Measurements from ENCODE around the gene SLC25A3. TPM values are rescaled to one million over a fixed set of nuclear protein-coding genes. Genes with fewer than 3 reads are reported as not detected.
A peak's percentile ranks its signal among the peaks of the same experiment; 100 is the strongest.
"Not testable (repeated sequence)": the region's sequence is repeated elsewhere in the genome, so short reads cannot be mapped to it uniquely, and the experiment has no call there.

SLC25A3 gene
- total and polyA plus RNA-seq, 5 donors = 961 to 1,403 (median 1,087) TPM

- 95% methylated on average over 4 of the region's 4 CpGs for WGBS
- no peak for DNase-seq
These were observed 18.5 kb upstream of the SLC25A3 start for GRCh38 chr12:98575013-98575412.

DNA sequence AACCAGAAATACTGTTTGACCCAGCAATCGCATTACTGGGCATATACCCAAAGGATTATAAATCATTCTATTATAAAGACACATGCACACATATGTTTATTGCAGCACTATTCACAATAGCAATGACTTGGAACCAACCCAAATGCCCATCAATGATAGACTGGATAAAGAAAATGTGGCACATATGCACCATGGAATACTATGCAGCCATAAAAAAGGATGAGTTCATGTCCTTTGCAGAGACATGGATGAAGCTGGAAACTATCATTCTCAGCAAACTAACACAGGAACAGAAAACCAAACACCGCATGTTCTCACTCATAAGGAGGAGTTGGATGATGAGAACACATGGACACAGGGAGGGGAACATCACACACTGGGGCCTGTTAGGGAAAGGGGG lies 16.7 kb upstream of the SLC25A3 start:
- ATAC-seq; intact Hi-C loops (cut with DNase I); H3K4me1 ChIP-seq (ENCODE audit: control insufficient read depth, insufficient read depth, low read length); DNase-seq; H3K27me3 ChIP-seq (ENCODE audit: control insufficient read depth, insufficient read depth); H3K4me3 ChIP-seq (ENCODE audit: low read length); H3K9me3 ChIP-seq (ENCODE audit: control insufficient read depth, low read length); H3K27ac ChIP-seq (ENCODE audit: low read length): not testable (repeated sequence)
- whole genome bisulfite sequencing = 97% methylated on average over 2 of the region's 2 CpGs

More at GRCh38 chr12:98575013-98575412, 18.5 kb upstream of the SLC25A3 start:
- Histone ChIP-seq H3K4me1 (ENCODE audit: control insufficient read depth, insufficient read depth, low read length) (no peaks in the 10 kb centered on the region), H3K27me3 (ENCODE audit: control insufficient read depth, insufficient read depth) (no peaks in the 10 kb centered on the region), H3K9me3 (ENCODE audit: control insufficient read depth, low read length) (no peaks in the 10 kb centered on the region), H3K4me3 (ENCODE audit: low read length) (no peak overlapping the region), H3K27ac (ENCODE audit: low read length) (no peak overlapping the region)
- intact Hi-C loops (cut with DNase I) = no loop called here
- no peak for ATAC-seq

- WGBS = 83% methylated on average over 1 of the region's 1 CpG
- intact Hi-C loops (cut with DNase I) = no loop called here
- Histone ChIP-seq H3K4me3 (ENCODE audit: low read length) (no peak overlapping the region), H3K27ac (ENCODE audit: low read length) (no peak overlapping the region), H3K4me1 (ENCODE audit: control insufficient read depth, insufficient read depth, low read length) (no peaks in the 10 kb centered on the region), H3K27me3 (ENCODE audit: control insufficient read depth, insufficient read depth) (no peaks in the 10 kb centered on the region), H3K9me3 (ENCODE audit: control insufficient read depth, low read length) (no peaks in the 10 kb centered on the region)
- ATAC-seq = no peak
- DNase-seq = no peak
These were observed 15.1 kb upstream of the SLC25A3 start for GRCh38 chr12:98578392-98578791.

DNA sequence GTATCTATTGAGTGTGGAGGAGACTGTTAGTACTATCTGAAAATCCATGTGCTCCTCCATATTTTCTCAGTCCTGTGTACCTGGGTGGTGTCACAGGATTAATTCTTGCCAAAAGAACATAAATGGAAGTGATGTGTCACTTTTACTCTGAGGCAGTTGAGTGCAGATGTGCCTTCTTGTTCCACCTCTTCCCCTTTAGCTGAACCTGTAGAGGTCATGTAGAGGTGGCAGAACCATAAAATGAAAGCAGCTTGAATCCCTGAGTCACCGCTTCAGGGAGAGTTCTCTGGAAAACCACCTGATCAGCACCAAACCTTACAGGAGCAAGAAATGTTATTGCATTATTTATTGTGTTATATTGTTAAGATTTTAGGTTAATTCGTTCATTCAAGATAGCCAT lies 14.7 kb upstream of the SLC25A3 start:
- no peak for DNase-seq
- Histone ChIP-seq H3K27ac (ENCODE audit: low read length) (no peak overlapping the region), H3K27me3 (ENCODE audit: control insufficient read depth, insufficient read depth) (no peaks in the 10 kb centered on the region), H3K9me3 (ENCODE audit: control insufficient read depth, low read length) (no peaks in the 10 kb centered on the region), H3K4me1 (ENCODE audit: control insufficient read depth, insufficient read depth, low read length) (no peaks in the 10 kb centered on the region), H3K4me3 (ENCODE audit: low read length) (no peak overlapping the region)
- intact Hi-C loops (cut with DNase I) = no loop called here
- ATAC-seq = no peak
- whole genome bisulfite sequencing = 92% methylated on average over 2 of the region's 2 CpGs

- ATAC-seq = no peak
- intact Hi-C loops (cut with DNase I) = no loop called here
These were observed 14.1 kb upstream of the SLC25A3 start for GRCh38 chr12:98579347-98579746.

DNA sequence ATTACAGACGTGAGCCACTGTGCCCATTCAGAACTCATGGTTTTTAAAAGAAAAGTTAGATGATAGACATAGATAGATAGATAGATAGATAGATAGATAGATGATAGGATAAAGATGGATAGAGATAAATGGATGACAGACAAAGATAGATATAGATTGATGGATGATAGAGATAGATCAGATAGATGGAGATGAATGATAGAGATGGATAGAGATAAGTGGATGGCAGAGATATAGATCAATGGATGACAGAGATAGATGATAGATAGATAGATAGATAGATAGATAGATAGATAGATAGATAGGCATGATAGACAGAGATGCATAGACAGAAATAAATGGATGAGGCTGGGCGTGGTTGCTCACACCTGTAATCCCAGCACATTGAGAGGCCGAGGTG lies 13.7 kb upstream of the SLC25A3 start:
- DNase-seq = no peak
- WGBS = 91% methylated on average over 3 of the region's 3 CpGs
- H3K27ac ChIP-seq (ENCODE audit: low read length) = no peak overlapping the region
- no peak overlapping the region for H3K4me3 ChIP-seq (ENCODE audit: low read length)
- no peaks in the 10 kb centered on the region for H3K27me3 ChIP-seq (ENCODE audit: control insufficient read depth, insufficient read depth)
- intact Hi-C loops (cut with DNase I) = no loop called here
- no peaks in the 10 kb centered on the region for H3K4me1 ChIP-seq (ENCODE audit: control insufficient read depth, insufficient read depth, low read length)
- no peak for ATAC-seq
- H3K9me3 ChIP-seq (ENCODE audit: control insufficient read depth, low read length) = no peaks in the 10 kb centered on the region

More at GRCh38 chr12:98579347-98579746, 14.1 kb upstream of the SLC25A3 start:
- WGBS = 84% methylated on average over 5 of the region's 5 CpGs
- Histone ChIP-seq H3K4me3 (ENCODE audit: low read length) (no peak overlapping the region), H3K27me3 (ENCODE audit: control insufficient read depth, insufficient read depth) (no peaks in the 10 kb centered on the region), H3K4me1 (ENCODE audit: control insufficient read depth, insufficient read depth, low read length) (no peaks in the 10 kb centered on the region), H3K9me3 (ENCODE audit: control insufficient read depth, low read length) (no peaks in the 10 kb centered on the region), H3K27ac (ENCODE audit: low read length) (no peak overlapping the region)
- DNase-seq = no peak

DNA sequence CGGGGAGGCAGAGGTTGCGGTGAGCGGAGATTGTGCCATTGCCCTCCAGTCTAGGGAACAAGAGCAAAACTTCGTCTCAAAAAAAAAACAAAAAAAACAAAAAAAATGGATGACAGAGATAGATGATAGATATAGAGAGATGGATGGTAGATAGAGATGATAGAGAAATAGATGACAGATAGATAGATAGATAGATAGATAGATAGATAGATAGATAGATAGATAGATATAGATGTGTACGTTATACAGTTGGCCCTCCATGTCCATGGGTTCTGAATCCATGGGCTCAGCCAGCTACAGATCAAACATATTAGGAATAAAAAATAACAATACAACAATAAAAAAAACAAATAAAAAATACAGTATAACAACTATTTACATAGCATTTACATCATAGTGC lies 12.8 kb upstream of the SLC25A3 start:
- Histone ChIP-seq H3K9me3 (ENCODE audit: control insufficient read depth, low read length) (no peaks in the 10 kb centered on the region), H3K27me3 (ENCODE audit: control insufficient read depth, insufficient read depth) (no peaks in the 10 kb centered on the region), H3K27ac (ENCODE audit: low read length) (no peak overlapping the region), H3K4me3 (ENCODE audit: low read length) (no peak overlapping the region), H3K4me1 (ENCODE audit: control insufficient read depth, insufficient read depth, low read length) (no peaks in the 10 kb centered on the region)
- WGBS = 96% methylated on average over 5 of the region's 5 CpGs
- ATAC-seq (no peak), DNase-seq (no peak)
- intact Hi-C loops (cut with DNase I) = no loop called here

DNA sequence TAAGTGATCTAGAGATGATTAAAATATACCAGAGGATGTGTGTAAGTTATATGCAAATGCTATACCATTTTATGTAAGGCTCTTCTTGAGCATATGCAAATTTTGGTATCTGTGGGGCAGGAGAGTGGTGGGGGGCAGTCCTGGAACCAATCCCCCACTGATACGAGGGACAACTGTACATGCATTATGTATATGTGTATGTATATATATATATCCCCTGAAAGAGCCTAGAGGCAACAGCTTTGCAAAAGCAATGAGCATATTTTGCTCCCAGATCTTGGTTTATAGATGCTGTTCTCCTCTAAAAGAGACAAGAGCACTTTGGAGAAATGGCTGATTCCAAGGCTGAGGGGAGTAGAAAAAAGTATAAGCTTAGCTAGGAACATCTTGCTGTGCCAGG lies 12.4 kb upstream of the SLC25A3 start:
- H3K27ac ChIP-seq (ENCODE audit: low read length) = no peak overlapping the region
- no peak overlapping the region for H3K4me3 ChIP-seq (ENCODE audit: low read length)
- no peaks in the 10 kb centered on the region for H3K27me3 ChIP-seq (ENCODE audit: control insufficient read depth, insufficient read depth)
- intact Hi-C loops (cut with DNase I) = no loop called here
- no peaks in the 10 kb centered on the region for H3K4me1 ChIP-seq (ENCODE audit: control insufficient read depth, insufficient read depth, low read length)
- no peak for ATAC-seq
- WGBS = 80% methylated on average over 1 of the region's 1 CpG
- no peaks in the 10 kb centered on the region for H3K9me3 ChIP-seq (ENCODE audit: control insufficient read depth, low read length)
- DNase-seq = no peak

DNA sequence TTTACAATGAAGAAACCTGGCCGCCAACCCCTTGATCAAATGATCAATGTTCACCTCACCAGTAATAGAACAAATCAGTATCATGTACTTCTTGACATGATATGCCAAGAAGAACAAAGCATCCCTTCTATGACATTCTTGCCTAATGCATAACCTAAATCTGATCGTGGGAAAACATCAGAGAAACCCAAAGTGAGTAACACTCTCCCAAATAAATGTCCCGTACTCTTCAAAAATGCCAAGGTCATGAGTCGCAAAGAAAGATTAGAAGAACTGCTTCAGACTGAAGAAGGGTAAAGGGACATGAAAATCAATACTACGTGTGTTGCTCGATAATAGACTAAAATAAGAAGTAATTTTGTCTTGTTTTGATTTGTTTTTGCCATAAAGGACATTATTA lies 11.4 kb upstream of the SLC25A3 start:
- no peak overlapping the region for H3K27ac ChIP-seq (ENCODE audit: low read length)
- DNase-seq (no peak), ATAC-seq (no peak)
- H3K4me1 ChIP-seq (ENCODE audit: control insufficient read depth, insufficient read depth, low read length) = no peaks in the 10 kb centered on the region
- intact Hi-C loops (cut with DNase I) = no loop called here
- no peaks in the 10 kb centered on the region for H3K9me3 ChIP-seq (ENCODE audit: control insufficient read depth, low read length)
- WGBS = 80% methylated on average over 6 of the region's 6 CpGs
- no peak overlapping the region for H3K4me3 ChIP-seq (ENCODE audit: low read length)
- H3K27me3 ChIP-seq (ENCODE audit: control insufficient read depth, insufficient read depth) = no peaks in the 10 kb centered on the region

GRCh38 chr12:98587084-98587483 lies 6.4 kb upstream of the SLC25A3 start:
- no peak overlapping the region for H3K27ac ChIP-seq (ENCODE audit: low read length)
- no peaks in the 10 kb centered on the region for H3K27me3 ChIP-seq (ENCODE audit: control insufficient read depth, insufficient read depth)
- intact Hi-C loops (cut with DNase I) = no loop called here
- H3K4me1 ChIP-seq (ENCODE audit: control insufficient read depth, insufficient read depth, low read length) = no peaks in the 10 kb centered on the region
- ATAC-seq (no peak), DNase-seq (no peak)
- no peaks in the 10 kb centered on the region for H3K9me3 ChIP-seq (ENCODE audit: control insufficient read depth, low read length)
- WGBS = 78% methylated on average over 5 of the region's 5 CpGs
- no peak overlapping the region for H3K4me3 ChIP-seq (ENCODE audit: low read length)

GRCh38 chr12:98591209-98591608 lies 2.3 kb upstream of the SLC25A3 start:
- no peaks in the 10 kb centered on the region for H3K4me1 ChIP-seq (ENCODE audit: control insufficient read depth, insufficient read depth, low read length)
- H3K4me3 ChIP-seq (ENCODE audit: low read length) = no peak overlapping the region
- WGBS = 69% methylated on average over 4 of the region's 4 CpGs
- intact Hi-C loops (cut with DNase I) = loop anchor here in 2 of 4 donors (10.0 kb wide), 1 partner anchor 54 kb away; the partner anchor contains the start of genes APAF1 (in 2 of the 2) and IKBIP (in 2 of the 2)
- ATAC-seq = no peak
- no peak for DNase-seq
- H3K27ac ChIP-seq (ENCODE audit: low read length) = no peak overlapping the region
- H3K9me3 ChIP-seq (ENCODE audit: control insufficient read depth, low read length) = no peaks in the 10 kb centered on the region
- no peaks in the 10 kb centered on the region for H3K27me3 ChIP-seq (ENCODE audit: control insufficient read depth, insufficient read depth)

DNA sequence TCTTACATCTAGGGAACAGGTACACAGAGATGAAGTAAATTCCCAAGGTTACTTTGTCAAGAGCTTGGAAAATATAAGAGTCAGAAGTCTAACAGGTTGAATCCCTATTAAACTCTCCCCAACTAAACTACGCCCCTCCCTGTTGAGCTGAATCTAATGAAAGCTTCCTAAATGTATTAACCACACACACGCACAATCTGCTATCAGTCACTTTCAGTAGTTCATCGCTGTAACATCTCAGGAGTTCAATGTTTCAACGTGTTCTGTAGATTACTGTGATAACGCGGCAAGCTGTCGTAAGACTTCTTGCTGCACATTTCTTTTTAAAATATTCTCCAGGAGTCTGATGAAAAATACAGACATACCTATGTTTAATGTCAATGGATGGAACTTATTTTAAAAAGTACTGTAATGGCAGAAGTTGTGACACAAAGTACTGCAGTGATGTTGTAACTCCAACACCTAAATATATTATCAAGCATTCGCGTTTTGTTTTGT lies 612 bp upstream of the SLC25A3 start:
- intact Hi-C loops (cut with DNase I) = loop anchor here in 2 of 4 donors (10.0 kb wide), 1 partner anchor 52 kb away; the partner anchor contains the start of genes APAF1 (in 2 of the 2) and IKBIP (in 2 of the 2)
- Histone ChIP-seq H3K27me3 (ENCODE audit: control insufficient read depth, insufficient read depth) (no peaks in the 10 kb centered on the region), H3K4me3 (ENCODE audit: low read length) (peak overlapping the region; percentile 68), H3K9me3 (ENCODE audit: control insufficient read depth, low read length) (no peaks in the 10 kb centered on the region), H3K27ac (ENCODE audit: low read length) (peak overlapping the region; percentile 62), H3K4me1 (ENCODE audit: control insufficient read depth, insufficient read depth, low read length) (no peaks in the 10 kb centered on the region)
- 30% methylated on average over 9 of the region's 9 CpGs for WGBS
- DNase-seq (no peak), ATAC-seq (no peak)

Data from right cardiac atrium (tissue), 5 donors.